ENCODE data around the gene UBE3A.

Gene UBE3A

DNA sequence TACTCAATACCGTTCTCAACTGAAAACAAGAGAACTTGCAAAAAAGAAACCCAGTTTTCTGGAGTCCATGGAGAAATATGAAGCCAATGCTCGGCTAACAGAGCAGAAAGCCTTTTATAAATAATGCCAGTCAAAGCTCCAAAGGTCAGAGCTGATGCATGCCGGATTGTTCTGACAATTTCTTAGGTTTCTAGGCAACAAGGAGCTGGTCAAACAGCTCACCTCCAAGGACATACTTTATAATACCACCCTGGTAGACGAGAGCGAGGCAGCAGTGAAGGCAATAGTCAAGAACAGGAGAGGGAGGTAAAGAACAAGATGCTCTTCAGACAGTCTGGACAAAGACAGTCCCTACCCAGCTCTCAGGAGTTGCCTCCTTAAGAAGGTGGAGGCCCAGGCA lies 111.1 kb downstream of the UBE3A start:
- DNase-seq, result no peak

GRCh38 chr15:25325187-25325586 lies 113.6 kb downstream of the UBE3A start:
- DNase-seq, result no peak

DNA sequence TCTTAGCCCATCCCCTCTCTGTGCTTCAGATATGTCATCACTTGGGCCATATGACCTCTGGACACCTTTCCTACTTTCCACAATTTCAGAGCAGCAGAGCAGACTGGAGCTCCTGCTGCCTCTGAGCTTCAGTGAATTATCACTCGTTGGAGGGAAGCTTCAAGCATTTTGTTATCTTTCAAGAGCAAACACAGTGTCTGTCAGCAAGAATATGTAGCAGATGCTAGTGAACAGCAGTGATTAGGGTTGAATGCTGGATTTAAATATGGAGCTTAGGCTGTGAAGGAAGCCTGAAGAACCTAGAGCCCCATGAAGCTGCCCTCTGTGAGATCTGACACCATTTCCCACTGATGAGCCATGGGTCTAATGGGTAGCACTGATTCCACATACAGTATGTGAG lies 115.4 kb downstream of the UBE3A start:
- no peak for DNase-seq

GRCh38 chr15:25287823-25288222 lies 151.0 kb downstream of the UBE3A start:
- no peak for DNase-seq

All from NCI-H1048 (cell line).